ENCODE measurements around the gene LYZ.

The LYZ gene

GRCh38 chr12:69386921-69387320 is 38.7 kb downstream of the LYZ start:
- no peak for TF ChIP-seq EZH2 (IDR thresholded peaks at IDR 0.05)
- H3K27ac ChIP-seq: peak overlapping the region; percentile 64
- no peak overlapping the region for H3K4me3 ChIP-seq
- no peaks in the 10 kb centered on the region for H3K9me3 ChIP-seq (ENCODE audit: low read depth, low read length)
- H3K9ac ChIP-seq (ENCODE audit: insufficient read length): no peak overlapping the region
- peaks cover 32% of the 10 kb centered on the region for H3K36me3 ChIP-seq (ENCODE audit: insufficient read depth, low read length)
- DNase-seq (ENCODE audit: low read depth, low spot score): no peak

- H3K4me3 ChIP-seq: no peak overlapping the region
- H3K9me3 ChIP-seq (ENCODE audit: low read depth, low read length): no peaks in the 10 kb centered on the region
- peaks cover 41% of the 10 kb centered on the region for H3K36me3 ChIP-seq (ENCODE audit: insufficient read depth, low read length)
- DNase-seq (ENCODE audit: low read depth, low spot score): peak; percentile 73
- H3K27ac ChIP-seq: 0 out of 2 replicates have a peak overlapping the region, but pooled peaks have one; percentile 3
- no peak for TF ChIP-seq POLR2AphosphoS5 (IDR thresholded peaks at IDR 0.05; ENCODE audit: borderline replicate concordance, low read depth, low read length)
- no peak for TF ChIP-seq EZH2 (IDR thresholded peaks at IDR 0.05)
- no peak for TF ChIP-seq FOXP2 (optimal IDR thresholded peaks at IDR 0.05; ENCODE audit: control extremely low read depth, extremely low read length, insufficient read depth)
- no peak overlapping the region for H3K9ac ChIP-seq (ENCODE audit: insufficient read length)
These were observed 40.2 kb downstream of the LYZ start for GRCh38 chr12:69388371-69388770.

GRCh38 chr12:69389831-69390230 is 41.6 kb downstream of the LYZ start:
- H3K36me3 ChIP-seq (ENCODE audit: insufficient read depth, low read length): peaks cover 53% of the 10 kb centered on the region
- H3K9me3 ChIP-seq (ENCODE audit: low read depth, low read length): no peaks in the 10 kb centered on the region
- peak overlapping the region; percentile 50 for H3K9ac ChIP-seq (ENCODE audit: insufficient read length)
- peak overlapping the region; percentile 93 for H3K27ac ChIP-seq
- TF ChIP-seq EZH2 (IDR thresholded peaks at IDR 0.05) (no peak), FOXP2 (optimal IDR thresholded peaks at IDR 0.05; ENCODE audit: control extremely low read depth, extremely low read length, insufficient read depth) (no peak), POLR2AphosphoS5 (IDR thresholded peaks at IDR 0.05; ENCODE audit: borderline replicate concordance, low read depth, low read length) (no peak)
- peak overlapping the region; percentile 40 for H3K4me3 ChIP-seq
- DNase-seq (ENCODE audit: low read depth, low spot score): peak; percentile 62

- Histone ChIP-seq H3K36me3 (ENCODE audit: insufficient read depth, low read length) (peaks cover 65% of the 10 kb centered on the region), H3K9me3 (ENCODE audit: low read depth, low read length) (no peaks in the 10 kb centered on the region), H3K27ac (no peak overlapping the region), H3K4me3 (no peak overlapping the region), H3K9ac (ENCODE audit: insufficient read length) (no peak overlapping the region)
- no peak for TF ChIP-seq EZH2 (IDR thresholded peaks at IDR 0.05)
- no peak for TF ChIP-seq POLR2AphosphoS5 (IDR thresholded peaks at IDR 0.05; ENCODE audit: borderline replicate concordance, low read depth, low read length)
- TF ChIP-seq FOXP2 (optimal IDR thresholded peaks at IDR 0.05; ENCODE audit: control extremely low read depth, extremely low read length, insufficient read depth): no peak
- no peak for DNase-seq (ENCODE audit: low read depth, low spot score)
These were observed 44.2 kb downstream of the LYZ start for GRCh38 chr12:69392179-69392928.

- no peak for DNase-seq (ENCODE audit: low read depth, low spot score)
- Histone ChIP-seq H3K9me3 (ENCODE audit: low read depth, low read length) (no peaks in the 10 kb centered on the region), H3K36me3 (ENCODE audit: insufficient read depth, low read length) (peaks cover 57% of the 10 kb centered on the region), H3K27ac (no peak overlapping the region), H3K4me3 (no peak overlapping the region), H3K9ac (ENCODE audit: insufficient read length) (no peak overlapping the region)
- TF ChIP-seq EZH2 (IDR thresholded peaks at IDR 0.05) (no peak), POLR2AphosphoS5 (IDR thresholded peaks at IDR 0.05; ENCODE audit: borderline replicate concordance, low read depth, low read length) (no peak), FOXP2 (optimal IDR thresholded peaks at IDR 0.05; ENCODE audit: control extremely low read depth, extremely low read length, insufficient read depth) (no peak)
These were observed 47.9 kb downstream of the LYZ start for GRCh38 chr12:69396041-69396440.

- TF ChIP-seq FOXP2 (optimal IDR thresholded peaks at IDR 0.05; ENCODE audit: control extremely low read depth, extremely low read length, insufficient read depth) (no peak), POLR2AphosphoS5 (IDR thresholded peaks at IDR 0.05; ENCODE audit: borderline replicate concordance, low read depth, low read length) (no peak), EZH2 (IDR thresholded peaks at IDR 0.05) (no peak)
- peaks cover 48% of the 10 kb centered on the region for H3K36me3 ChIP-seq (ENCODE audit: insufficient read depth, low read length)
- DNase-seq (ENCODE audit: low read depth, low spot score): no peak
These were observed 48.8 kb downstream of the LYZ start for GRCh38 chr12:69396963-69397362.

GRCh38 chr12:69397978-69398377 is 49.8 kb downstream of the LYZ start:
- Histone ChIP-seq H3K9ac (ENCODE audit: insufficient read length) (no peak overlapping the region), H3K4me3 (no peak overlapping the region), H3K9me3 (ENCODE audit: low read depth, low read length) (no peaks in the 10 kb centered on the region), H3K36me3 (ENCODE audit: insufficient read depth, low read length) (peaks cover 38% of the 10 kb centered on the region), H3K27ac (no peak overlapping the region)
- no peak for TF ChIP-seq FOXP2 (optimal IDR thresholded peaks at IDR 0.05; ENCODE audit: control extremely low read depth, extremely low read length, insufficient read depth)
- no peak for TF ChIP-seq POLR2AphosphoS5 (IDR thresholded peaks at IDR 0.05; ENCODE audit: borderline replicate concordance, low read depth, low read length)
- no peak for TF ChIP-seq EZH2 (IDR thresholded peaks at IDR 0.05)
- DNase-seq (ENCODE audit: low read depth, low spot score): no peak

More at GRCh38 chr12:69396963-69397362, 48.8 kb downstream of the LYZ start:
- Histone ChIP-seq H3K27ac (no peak overlapping the region), H3K9me3 (ENCODE audit: low read depth, low read length) (no peaks in the 10 kb centered on the region), H3K9ac (ENCODE audit: insufficient read length) (no peak overlapping the region), H3K4me3 (no peak overlapping the region)

GRCh38 chr12:69401940-69402339 is 53.8 kb downstream of the LYZ start:
- DNase-seq (ENCODE audit: low read depth, low spot score): no peak
- Histone ChIP-seq H3K4me3 (no peak overlapping the region), H3K9me3 (ENCODE audit: low read depth, low read length) (no peaks in the 10 kb centered on the region), H3K36me3 (ENCODE audit: insufficient read depth, low read length) (peaks cover 12% of the 10 kb centered on the region), H3K27ac (no peak overlapping the region), H3K9ac (ENCODE audit: insufficient read length) (no peak overlapping the region)
- TF ChIP-seq FOXP2 (optimal IDR thresholded peaks at IDR 0.05; ENCODE audit: control extremely low read depth, extremely low read length, insufficient read depth) (no peak), POLR2AphosphoS5 (IDR thresholded peaks at IDR 0.05; ENCODE audit: borderline replicate concordance, low read depth, low read length) (no peak), EZH2 (IDR thresholded peaks at IDR 0.05) (no peak)
